GM18858 (cell line): ENCODE measurements around the gene PPCDC.

Source experiments
- ATAC-seq: cut with Tn5 transposase; IDR thresholded peaks from one replicate; pipeline ENCODE4 v1.9.1; 2021; ENCODE audit not compliant: unreplicated experiment

Gene PPCDC

DNA sequence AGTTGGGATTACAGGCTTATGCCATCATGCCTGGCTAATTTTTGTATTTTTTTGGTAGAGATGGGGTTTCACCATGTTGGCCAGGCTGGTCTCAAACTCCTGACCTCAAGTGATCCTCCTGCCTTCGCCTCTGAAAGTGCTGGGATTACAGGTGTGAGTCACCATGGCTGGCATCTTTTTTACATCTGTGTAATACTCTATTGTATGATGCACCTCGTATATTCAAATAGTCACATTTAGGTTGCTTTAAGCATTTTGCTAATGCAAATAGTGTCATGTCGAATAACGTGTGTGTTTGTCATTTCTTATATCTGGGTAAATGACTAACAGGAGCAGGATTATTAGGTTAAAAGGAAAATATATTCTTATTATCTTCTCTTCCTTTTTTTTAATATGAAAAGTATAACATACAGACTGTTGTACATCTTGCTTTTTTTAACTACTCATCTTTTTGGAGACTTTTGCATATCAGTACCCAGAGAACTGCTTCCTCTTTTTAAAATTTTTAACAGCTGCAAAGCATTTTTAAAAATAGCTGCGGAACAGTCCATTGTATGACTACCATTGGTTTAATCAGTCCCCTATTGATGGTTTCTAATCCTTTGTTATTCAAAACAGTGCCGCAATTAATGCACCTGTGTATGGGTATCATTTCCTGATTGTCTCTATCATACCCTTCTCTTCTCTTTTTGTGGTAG lies 14.6 kb upstream of the PPCDC start:
- peak; percentile 71 for ATAC-seq

DNA sequence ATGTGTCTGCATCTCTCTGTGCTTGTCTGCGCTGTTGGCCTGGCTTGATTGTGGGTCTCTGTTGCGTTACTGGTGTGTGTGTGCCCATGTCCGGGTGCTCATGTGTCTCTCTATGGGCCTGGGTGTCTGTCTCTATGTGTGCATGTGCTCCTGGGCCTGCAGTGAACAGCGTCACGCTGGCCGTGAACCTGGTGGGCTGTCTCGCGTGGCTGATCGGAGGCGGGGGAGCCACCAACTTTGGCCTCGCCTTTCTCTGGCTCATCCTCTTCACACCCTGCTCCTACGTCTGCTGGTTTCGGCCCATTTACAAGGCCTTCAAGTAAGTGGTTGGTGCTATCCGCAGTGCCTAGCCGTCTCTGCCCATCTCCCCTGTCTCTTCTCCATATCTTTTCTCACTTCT lies 7.0 kb upstream of the PPCDC start:
- no peak for ATAC-seq

DNA sequence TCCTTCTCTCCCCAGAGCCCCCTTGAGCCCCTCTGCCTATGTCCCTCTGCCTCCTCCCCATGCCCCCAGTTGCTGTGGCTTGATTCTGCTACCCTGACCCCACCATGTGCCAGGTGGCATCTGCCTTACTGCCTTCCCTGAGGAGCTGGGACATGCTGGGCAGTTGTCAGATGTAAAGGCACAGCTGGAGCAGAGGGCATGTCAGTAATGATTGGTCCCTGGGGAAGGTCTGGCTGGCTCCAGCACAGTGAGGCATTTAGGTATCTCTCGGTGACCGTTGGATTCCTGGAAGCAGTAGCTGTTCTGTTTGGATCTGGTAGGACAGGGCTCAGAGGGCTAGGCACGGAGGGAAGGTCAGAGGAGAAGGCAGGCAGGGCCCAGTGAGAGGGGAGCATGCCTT lies 3.5 kb upstream of the PPCDC start:
- no peak for ATAC-seq

GRCh38 chr15:75021341-75021740 lies 2.0 kb upstream of the PPCDC start:
- no peak for ATAC-seq

GRCh38 chr15:75022783-75023180 lies 608 bp upstream of the PPCDC start:
- no peak for ATAC-seq

DNA sequence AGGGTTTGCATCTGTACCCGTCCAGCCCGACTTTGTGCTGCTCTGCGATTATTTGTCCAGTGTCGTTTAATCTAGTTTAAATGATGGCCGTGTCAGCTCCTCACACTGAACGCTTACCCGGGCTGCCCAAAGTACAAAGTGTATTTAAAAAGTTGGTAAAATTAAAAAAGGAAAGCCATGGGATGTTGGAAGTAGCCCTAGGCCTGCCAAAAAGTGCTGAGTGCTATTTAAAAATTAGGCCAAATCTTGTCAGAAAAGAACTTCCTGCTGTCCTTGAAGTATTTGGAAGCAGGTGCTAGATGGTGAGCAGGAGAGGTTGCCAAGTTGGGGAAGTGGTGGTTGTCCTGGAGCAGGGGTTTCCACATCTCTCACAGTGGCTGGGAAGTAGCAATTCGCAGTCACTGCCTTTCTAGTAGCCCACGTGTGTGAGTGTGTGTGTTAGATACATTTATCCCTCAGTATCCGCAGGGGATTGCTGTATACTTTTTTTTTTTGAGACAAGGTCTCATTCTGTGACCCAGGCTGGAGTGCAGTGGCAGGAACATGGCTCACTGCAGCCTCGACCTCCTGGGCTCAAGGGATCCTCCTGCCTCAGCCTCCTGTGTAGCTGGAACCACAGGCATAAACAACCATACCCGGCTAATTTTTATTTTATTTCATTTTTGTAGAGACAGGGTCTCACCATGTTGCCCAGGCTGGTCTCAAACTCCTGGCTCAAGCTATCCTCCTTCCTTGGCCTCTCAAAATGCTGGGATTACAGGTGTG lies 664 bp downstream of the PPCDC start:
- no peak for ATAC-seq

DNA sequence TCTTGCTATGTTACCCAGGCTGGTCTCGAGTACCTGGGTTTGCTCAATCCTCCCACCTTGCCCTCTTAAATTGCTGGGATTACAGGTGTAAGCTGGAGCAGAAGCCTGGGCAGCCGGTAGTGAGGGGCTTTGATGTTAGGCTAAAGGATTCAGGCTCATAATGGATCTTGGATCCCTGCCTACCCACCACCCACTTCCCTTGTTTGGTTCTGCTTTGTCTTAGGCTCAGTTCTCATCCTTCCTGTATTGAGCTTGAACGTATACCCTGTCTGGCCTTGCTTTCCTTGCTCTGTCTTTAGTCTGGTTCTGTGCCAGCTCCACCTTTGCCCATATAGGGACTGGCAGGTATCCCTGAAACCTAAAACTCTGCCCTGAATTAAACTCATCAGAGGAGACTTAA lies 1.7 kb downstream of the PPCDC start:
- ATAC-seq: no peak

GRCh38 chr15:75025548-75026260 lies 2.3 kb downstream of the PPCDC start:
- no peak for ATAC-seq

- ATAC-seq: no peak
These were observed 4.2 kb downstream of the PPCDC start for GRCh38 chr15:75027551-75027950.

GRCh38 chr15:75028991-75029377 lies 5.6 kb downstream of the PPCDC start:
- no peak for ATAC-seq

DNA sequence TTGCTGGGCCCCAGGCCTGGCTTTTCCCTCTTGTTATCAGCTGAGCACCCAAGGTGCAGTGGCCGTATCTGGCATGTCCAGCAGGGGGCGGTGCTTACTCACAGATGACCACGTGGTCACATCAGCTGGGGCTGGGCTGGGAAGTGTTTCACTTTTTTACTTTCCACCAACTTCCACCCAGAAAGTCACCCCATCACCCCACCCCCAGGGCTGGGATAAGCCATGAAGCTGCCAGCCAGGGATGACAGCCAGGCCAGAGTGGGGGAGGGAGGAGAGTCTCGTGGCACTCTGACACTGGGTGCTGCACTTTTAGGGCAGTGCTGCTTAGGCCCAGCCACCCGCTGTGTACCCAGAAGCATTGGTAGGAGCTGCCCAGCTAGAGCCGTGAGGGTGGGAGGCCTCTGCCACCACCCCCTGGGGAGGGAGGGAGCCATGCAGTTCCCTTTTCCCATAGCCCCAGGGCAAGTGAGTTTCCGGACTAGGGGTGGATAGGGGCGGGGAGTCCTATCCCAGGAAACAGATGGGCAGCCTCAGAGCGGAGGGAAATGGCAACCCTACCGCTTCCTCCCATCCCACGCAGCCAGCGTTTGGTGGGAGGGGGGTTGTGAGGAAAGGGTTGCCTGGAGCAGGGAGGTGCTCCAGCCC lies 6.1 kb downstream of the PPCDC start:
- ATAC-seq: no peak

DNA sequence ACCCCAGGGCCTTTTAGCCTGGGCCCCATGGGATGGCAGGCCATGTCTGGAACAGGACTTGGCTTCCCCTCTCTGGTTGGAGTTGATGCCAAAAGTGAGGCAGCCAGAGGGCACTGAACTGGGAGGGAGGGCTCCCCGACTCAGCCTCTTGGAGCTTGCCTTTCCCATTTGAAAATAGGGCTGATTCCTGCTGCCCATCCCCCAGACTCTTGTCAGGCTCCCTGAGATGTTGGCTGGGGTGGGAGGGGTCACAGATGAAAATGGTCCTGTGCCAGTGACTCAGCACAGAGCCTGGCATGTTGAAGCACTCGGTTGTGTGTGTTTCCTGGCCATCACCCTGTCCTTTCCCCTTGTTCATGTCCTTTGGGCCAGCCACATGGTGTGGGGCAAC lies 6.6 kb downstream of the PPCDC start:
- ATAC-seq: no peak

- ATAC-seq: no peak
These were observed 7.0 kb downstream of the PPCDC start for GRCh38 chr15:75030424-75030823.

- no peak for ATAC-seq
These were observed 8.5 kb downstream of the PPCDC start for GRCh38 chr15:75031848-75032247.

DNA sequence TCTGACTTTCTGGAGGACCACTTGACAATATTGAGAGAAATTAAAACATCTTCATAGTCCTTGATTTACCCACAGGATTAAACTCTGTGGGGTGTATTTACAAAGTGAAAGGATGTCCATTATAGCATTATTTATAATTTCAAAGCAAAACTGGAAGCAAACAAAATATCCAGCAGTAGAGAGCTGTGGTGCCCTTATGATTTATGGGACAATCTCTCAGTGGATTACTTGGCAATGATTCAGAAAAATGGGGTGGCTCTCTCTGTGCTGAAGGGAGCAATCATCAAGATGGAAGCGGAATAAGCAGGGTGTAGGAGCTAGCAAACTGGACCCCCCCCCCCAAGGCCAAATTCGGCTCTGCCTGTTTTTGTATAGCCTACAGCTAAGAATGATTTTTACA lies 9.0 kb downstream of the PPCDC start:
- ATAC-seq: no peak

DNA sequence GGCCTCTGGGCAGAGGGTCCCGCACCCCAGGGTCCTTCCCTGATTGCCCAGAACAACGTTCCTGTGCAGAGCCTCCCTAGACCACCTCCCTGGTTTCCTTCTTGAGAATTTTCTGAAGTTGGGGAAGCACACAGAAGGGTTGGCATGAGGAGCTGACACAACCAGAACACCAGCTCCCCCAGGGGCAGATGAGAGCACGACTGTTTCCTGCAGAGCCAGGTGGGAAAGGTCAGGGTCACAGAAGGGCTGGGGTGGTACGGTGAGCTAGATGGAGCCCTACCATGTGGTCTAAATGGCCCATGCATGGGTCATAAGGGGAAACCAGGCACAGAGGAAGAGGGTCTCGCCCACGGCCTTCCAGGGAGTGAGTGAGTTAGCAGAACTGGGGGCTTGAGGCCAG lies 10.4 kb downstream of the PPCDC start:
- no peak for ATAC-seq

GRCh38 chr15:75034615-75035014 lies 11.2 kb downstream of the PPCDC start:
- no peak for ATAC-seq

DNA sequence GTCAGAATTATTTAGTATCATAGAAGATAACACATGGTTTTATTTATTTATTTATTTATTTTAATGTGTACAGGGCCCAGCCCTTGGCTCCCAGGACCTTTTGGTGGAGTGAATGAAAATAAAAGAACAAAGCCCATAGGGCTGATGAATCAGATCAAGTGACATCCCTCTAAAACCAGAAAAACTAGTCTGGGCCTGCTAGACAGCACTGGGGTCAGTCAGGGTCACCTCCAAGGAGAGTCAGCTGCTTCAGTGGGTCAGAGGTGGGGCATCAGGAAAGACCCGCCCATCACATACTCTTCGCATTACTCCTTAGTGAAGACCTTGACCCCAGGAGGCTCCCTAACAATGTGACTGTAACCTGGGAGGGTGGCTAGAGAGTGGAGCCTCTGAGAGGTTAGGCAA lies 12.8 kb downstream of the PPCDC start:
- no peak for ATAC-seq

GRCh38 chr15:75037685-75038084 lies 14.3 kb downstream of the PPCDC start:
- no peak for ATAC-seq

GRCh38 chr15:75038231-75038630 lies 14.8 kb downstream of the PPCDC start:
- no peak for ATAC-seq

DNA sequence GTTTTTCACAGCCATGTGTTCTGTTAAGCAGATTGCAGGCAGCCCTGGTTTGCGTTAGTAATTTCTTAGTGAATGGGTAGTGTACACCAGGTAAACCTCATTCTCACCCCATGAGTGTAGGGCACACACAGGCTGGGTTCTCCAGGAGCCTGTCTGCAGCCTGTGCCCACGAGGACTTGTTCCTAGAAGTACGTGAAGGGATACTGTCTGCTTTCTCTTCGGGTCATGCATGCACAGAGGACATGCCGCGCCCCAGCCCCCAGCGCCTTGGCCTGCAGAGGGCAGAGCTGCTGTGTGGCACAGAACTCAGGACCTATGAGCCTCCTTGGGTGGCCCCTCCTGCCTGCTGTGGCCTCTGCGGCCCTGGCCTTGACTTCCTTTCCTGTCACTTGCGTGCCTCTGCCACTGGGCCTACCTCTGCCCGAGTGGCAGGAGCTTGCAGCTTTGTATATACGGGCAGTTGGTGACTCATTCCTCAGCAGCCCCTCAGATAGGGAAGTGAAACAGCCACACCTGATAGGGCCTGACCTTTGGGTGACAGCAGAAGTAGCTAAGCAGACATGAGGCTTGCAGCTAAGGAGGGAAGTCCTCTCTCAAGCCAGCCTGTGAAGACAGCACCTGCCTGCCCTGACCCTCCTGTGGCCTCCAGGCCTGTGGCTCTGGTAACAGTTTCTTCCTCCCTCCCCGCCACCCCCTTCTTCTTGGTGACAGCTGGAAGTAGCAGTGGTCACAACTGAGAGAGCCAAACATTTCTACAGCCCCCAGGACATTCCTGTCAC lies 19.5 kb downstream of the PPCDC start:
- ATAC-seq: peak; percentile 62
